Stomach (tissue), 9 donors: ENCODE results near the gene DCBLD2. TPM values are rescaled to one million over a fixed set of nuclear protein-coding genes. Genes with fewer than 3 reads are reported as not detected.
"Not testable (repeated sequence)": the region's sequence is repeated elsewhere in the genome, so short reads cannot be mapped to it uniquely, and the experiment has no call there.

Source experiments
- DNase-seq, 2 donors: peaks; one replicate each; pipeline versions ENCODE4 v3.0.0 to v3.0.0-alpha.2; 2013 to 2019
- H3K27ac ChIP-seq, 5 donors: fragments of 200-600 bp in 4 of 5; sonication (generic) in 4 of 5; one replicate each; pipeline ENCODE4 v1.5.1; 2013 to 2019; ENCODE audit warnings: mild to moderate bottlenecking in 1 of 5, moderate library complexity in 1 of 5
- H3K27me3 ChIP-seq, 3 donors: fragments of 200-600 bp; sonication (generic); one replicate each; pipeline ENCODE4 v1.5.1; 2017 to 2019; ENCODE audit warnings: mixed run types in 1 of 3
- H3K36me3 ChIP-seq, 4 donors: fragments of 200-600 bp; sonication (generic); 1 replicate in 3 of 4; 2 replicates in 1 of 4; pipeline ENCODE4 v1.5.1; 2016 to 2019
- H3K4me1 ChIP-seq, 4 donors: fragments of 200-600 bp; sonication (generic); one replicate each; pipeline ENCODE4 v1.5.1; 2016 to 2019
- H3K4me3 ChIP-seq, 4 donors: fragments of 200-600 bp; sonication (generic) in 3 of 4; one replicate each; pipeline ENCODE4 v1.5.1; 2016 to 2019; ENCODE audit warnings: mild to moderate bottlenecking in 1 of 4
- H3K9me3 ChIP-seq, 4 donors: fragments of 200-600 bp; sonication (generic); one replicate each; pipeline ENCODE4 v1.5.1; 2016 to 2019
- EP300 ChIP-seq: sonication (generic); formaldehyde crosslinking; IDR thresholded peaks from one replicate; pipeline ENCODE4 v1.6.1; 2017; ENCODE audit warnings: antibody characterized with exemption
- POLR2A ChIP-seq, 4 donors: fragments of 450-650 bp; IDR thresholded peaks; one replicate each; pipeline ENCODE4 v1.6.1; 2016; ENCODE audit warnings: antibody characterized with exemption in 4 of 4, control low read depth in 2 of 4, mild to moderate bottlenecking in 1 of 4, moderate library complexity in 1 of 4
- POLR2AphosphoS5 ChIP-seq, 3 donors: sonication (generic); formaldehyde crosslinking; IDR thresholded peaks; one replicate each; pipeline ENCODE4 v1.6.1; 2016; ENCODE audit warnings: antibody characterized with exemption in 3 of 3
- WGBS, 5 donors: extraction: QIAGEN DNeasy Blood & Tissue Kit in 3 of 5; methylation state at CpG; one replicate each; pipeline versions ENCODE4 v1.1.5 to v1.1.7; 2013 to 2018; 5-methylcytosine and 5-hydroxymethylcytosine counted together
- intact Hi-C: fragments of 100-400 bp; cut with DNase I; formaldehyde crosslinking; loops from one replicate; pipeline ENCODE4 v1.15.1; 2023; ENCODE audit warnings: low total_unique reads
- polyA plus RNA-seq, 3 donors: library from polyadenylated mRNA; stranded (reverse); fragments of 200-250 nt; gene quantifications; one replicate each; pipeline ENCODE4 v1.2.3, GENCODE V29; 2013
- total RNA-seq, 5 donors: library from RNA; depleted of rRNA; stranded (reverse); fragments of >200 nt; gene quantifications; one replicate each; pipeline versions ENCODE4 v1.1.0 to v1.2.3, GENCODE V29; 2014 to 2016
- TF ChIP-seq, protein P1 (sequence below), 7 experiments: fragments of 450-650 bp in 4 of 7; fragments of 200-600 bp in 3 of 7; sonication (generic) in 3 of 7; IDR thresholded peaks; one replicate each; pipeline ENCODE4 v1.5.1; 2016 to 2019; ENCODE audit warnings: antibody characterized with exemption in 7 of 7, control low read depth in 2 of 7, mild to moderate bottlenecking in 1 of 7
- donor health status: healthy with polysubstance abuse.
- donor health status: Bipolar disorder and iron deficiency.
- donor health status: healthy.

Gene DCBLD2
- total and polyA plus RNA-seq, 8 donors, result 2.3 to 77.1 (median 29.6) TPM

DNA sequence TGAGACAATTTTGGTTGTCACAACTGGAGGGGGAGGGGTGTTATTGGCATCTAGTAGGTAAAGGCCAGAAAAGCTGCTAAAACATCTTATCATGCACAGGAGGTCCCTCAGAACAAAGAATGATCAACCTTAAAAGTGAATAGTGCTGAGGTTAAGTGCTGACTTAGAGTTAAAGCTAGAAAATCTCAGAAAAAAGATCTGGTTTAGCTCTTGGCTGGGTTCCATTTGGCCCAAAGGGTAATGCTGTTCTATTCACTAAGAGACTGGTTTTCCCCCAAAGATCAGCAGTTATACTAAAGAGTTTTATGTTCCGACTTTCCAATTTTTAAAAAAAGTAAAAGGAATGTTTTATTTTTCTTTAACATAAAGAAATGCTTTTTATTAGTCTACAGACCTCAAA, 15.6 kb downstream of the DCBLD2 start:
- Histone ChIP-seq H3K4me3 (no peak overlapping the region), H3K4me1 (peaks cover 0 to 56% (median 18%) of the 10 kb centered on the region in 4 donors), H3K9me3 (no peaks in the 10 kb centered on the region), H3K36me3 (peaks cover 0 to 7% (median under 1%) of the 10 kb centered on the region in 4 donors), H3K27me3 (no peaks in the 10 kb centered on the region), H3K27ac (no peak overlapping the region)
- TF ChIP-seq EP300, result no peak
- no peak for TF ChIP-seq POLR2A (IDR thresholded peaks at IDR 0.05)
- TF ChIP-seq, protein P1, sequence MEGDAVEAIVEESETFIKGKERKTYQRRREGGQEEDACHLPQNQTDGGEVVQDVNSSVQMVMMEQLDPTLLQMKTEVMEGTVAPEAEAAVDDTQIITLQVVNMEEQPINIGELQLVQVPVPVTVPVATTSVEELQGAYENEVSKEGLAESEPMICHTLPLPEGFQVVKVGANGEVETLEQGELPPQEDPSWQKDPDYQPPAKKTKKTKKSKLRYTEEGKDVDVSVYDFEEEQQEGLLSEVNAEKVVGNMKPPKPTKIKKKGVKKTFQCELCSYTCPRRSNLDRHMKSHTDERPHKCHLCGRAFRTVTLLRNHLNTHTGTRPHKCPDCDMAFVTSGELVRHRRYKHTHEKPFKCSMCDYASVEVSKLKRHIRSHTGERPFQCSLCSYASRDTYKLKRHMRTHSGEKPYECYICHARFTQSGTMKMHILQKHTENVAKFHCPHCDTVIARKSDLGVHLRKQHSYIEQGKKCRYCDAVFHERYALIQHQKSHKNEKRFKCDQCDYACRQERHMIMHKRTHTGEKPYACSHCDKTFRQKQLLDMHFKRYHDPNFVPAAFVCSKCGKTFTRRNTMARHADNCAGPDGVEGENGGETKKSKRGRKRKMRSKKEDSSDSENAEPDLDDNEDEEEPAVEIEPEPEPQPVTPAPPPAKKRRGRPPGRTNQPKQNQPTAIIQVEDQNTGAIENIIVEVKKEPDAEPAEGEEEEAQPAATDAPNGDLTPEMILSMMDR (IDR thresholded peaks at IDR 0.05), result no peak
- WGBS, 5 donors, result 68 to 90% (median 78%) methylated on average over 1 of the region's 1 CpG
- peak in 1 of 2 donors; percentile 49 for DNase-seq
- intact Hi-C loops, result no loop called here

- Histone ChIP-seq H3K27ac (no peak overlapping the region), H3K36me3 (peaks cover 0 to 15% (median 5%) of the 10 kb centered on the region in 4 donors), H3K4me3 (no peak overlapping the region), H3K9me3 (no peaks in the 10 kb centered on the region), H3K27me3 (no peaks in the 10 kb centered on the region), H3K4me1 (peaks cover 0 to 46% (median 13%) of the 10 kb centered on the region in 4 donors)
- no peak for DNase-seq
- intact Hi-C loops, result no loop called here
- WGBS, 5 donors, result 43 to 58% (median 50%) methylated on average over 6 of the region's 6 CpGs
- TF ChIP-seq, protein P1 (IDR thresholded peaks at IDR 0.05), result no peak
- TF ChIP-seq POLR2A (IDR thresholded peaks at IDR 0.05) (no peak), EP300 (no peak), POLR2AphosphoS5 (IDR thresholded peaks at IDR 0.05) (no peak)
These were observed 16.7 kb downstream of the DCBLD2 start for GRCh38 chr3:98884675-98885371.

DNA sequence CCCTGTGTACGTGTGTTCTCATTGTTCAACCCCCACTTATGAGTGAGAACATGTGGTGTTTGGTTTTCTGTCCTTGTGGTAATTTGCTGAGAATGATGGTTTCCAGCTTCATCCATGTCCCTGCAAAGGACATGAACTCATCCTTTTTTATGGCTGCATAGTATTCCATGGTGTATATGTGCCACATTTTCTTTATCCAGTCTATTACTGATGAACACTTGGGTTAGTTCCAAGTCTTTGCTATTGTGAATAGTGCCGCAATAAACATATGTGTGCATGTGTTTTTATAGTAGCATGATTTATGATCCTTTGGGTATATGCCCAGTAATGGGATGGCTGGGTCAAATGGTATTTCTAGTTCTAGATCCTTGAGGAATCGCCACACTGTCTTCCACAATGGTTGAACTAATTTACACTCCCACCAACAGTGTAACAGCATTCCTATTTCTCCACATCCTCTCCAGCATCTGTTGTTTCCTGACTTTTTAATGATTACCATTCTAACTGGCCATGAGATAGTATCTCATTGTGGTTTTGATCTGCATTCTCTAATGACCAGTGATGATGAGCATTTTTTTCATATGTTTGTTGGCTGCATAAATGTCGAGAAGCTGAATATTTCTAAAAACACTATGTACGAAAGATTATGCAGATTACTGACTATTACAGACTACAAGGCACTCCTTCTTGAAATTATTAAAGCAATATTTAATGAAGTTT, 18.7 kb downstream of the DCBLD2 start:
- H3K4me3 ChIP-seq, H3K27ac ChIP-seq, H3K27me3 ChIP-seq, DNase-seq, intact Hi-C loops, H3K9me3 ChIP-seq: not testable (repeated sequence)
- peaks cover 0 to 16% (median 5%) of the 10 kb centered on the region in 4 donors for H3K36me3 ChIP-seq
- 86 to 98% (median 91%) methylated on average over 4 to 5 of the region's 5 CpGs for WGBS, 5 donors
- peaks cover 0 to 38% (median 10%) of the 10 kb centered on the region in 4 donors for H3K4me1 ChIP-seq

DNA sequence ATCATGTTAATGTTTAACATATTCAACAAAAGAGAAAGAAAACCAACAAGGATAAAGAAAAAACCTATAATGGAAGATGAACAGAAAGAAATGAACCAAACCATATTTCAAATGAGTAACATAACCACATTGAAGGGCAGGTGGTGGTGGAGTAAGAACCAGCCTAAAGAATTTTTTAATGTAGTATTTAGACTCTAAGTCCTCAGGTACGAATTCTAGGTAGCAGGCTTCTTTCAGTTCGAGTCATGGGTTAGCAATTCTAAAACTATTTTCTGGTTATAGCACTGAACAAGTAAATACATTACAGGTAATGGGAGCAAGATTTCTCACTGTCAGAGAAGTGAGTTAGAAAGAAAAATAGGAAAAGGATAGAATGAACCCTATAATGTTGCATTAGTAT, 24.4 kb downstream of the DCBLD2 start:
- H3K27me3 ChIP-seq, result no peaks in the 10 kb centered on the region
- 60 to 74% (median 70%) methylated on average over 2 of the region's 2 CpGs for WGBS, 5 donors
- no peaks in the 10 kb centered on the region for H3K9me3 ChIP-seq
- no peak overlapping the region for H3K4me3 ChIP-seq
- DNase-seq, result no peak
- TF ChIP-seq POLR2AphosphoS5 (IDR thresholded peaks at IDR 0.05) (no peak), EP300 (no peak), POLR2A (IDR thresholded peaks at IDR 0.05) (no peak)
- TF ChIP-seq, protein P1 (IDR thresholded peaks at IDR 0.05), result no peak
- H3K4me1 ChIP-seq, result no peaks in the 10 kb centered on the region
- no peak overlapping the region for H3K27ac ChIP-seq
- peaks cover 0 to 18% (median 6%) of the 10 kb centered on the region in 4 donors for H3K36me3 ChIP-seq
- intact Hi-C loops, result no loop called here
